Fibroblast of skin of right biceps (primary cell): ENCODE data around the gene CXCL6.

Experiments
- DNase-seq: peaks from one replicate; pipeline ENCODE4 v3.0.0-alpha.2; 2013

Gene CXCL6

DNA sequence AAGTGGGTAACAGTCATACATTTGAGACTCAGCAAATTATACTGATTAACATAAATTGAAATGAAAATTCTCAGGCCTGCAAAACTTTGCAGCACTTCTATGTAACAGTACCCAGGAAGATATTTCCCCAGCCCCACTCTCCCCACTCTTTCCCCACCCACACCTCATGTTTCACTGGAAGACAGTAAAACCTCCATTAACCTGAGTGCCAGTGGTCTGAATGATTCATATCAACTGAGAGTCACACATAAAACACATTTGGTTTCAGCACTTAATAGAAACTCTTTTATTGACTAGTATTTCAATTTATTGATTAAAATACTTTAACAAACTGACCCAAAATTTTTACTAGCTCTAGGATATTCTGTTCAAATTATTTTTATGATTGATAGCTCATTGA, 6.9 kb downstream of the CXCL6 start:
- no peak for DNase-seq

DNA sequence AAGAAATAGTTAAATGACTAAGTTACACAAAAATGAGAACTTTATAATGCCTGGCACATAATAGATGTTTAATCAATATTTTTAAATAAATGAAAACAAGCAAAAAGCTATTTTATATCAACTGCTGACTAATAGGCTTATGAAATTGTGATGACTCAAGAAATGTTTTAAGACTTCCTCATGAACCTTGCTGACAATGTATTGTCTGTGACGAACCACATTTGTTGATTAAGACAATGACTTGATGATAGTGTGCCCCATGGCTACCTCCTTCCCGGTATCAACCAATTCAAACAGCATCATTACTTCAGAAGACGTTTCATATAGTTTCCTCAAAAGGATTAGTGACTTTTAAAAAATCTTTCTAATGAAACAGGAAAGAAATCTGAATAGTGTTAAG, 7.9 kb downstream of the CXCL6 start:
- peak; percentile 81 for DNase-seq

DNA sequence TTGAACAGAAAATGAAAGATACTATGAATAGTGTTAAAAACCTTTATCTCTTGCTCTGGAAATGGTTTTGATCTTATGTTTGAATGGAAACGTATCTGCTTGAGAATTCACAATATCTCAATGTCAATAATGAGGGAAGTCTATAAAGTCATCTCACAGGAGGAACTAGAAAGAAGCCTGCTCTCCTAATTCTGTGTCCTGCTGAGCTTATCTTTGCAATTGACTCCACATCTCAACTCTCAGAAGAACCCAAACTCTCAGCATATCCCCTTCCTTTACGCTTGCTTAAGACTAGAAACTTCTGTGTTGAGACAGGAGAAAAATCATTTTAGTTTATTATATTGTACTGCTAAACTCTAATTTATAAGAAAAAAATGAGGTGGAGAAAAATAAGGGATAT, 8.3 kb downstream of the CXCL6 start:
- no peak for DNase-seq

DNA sequence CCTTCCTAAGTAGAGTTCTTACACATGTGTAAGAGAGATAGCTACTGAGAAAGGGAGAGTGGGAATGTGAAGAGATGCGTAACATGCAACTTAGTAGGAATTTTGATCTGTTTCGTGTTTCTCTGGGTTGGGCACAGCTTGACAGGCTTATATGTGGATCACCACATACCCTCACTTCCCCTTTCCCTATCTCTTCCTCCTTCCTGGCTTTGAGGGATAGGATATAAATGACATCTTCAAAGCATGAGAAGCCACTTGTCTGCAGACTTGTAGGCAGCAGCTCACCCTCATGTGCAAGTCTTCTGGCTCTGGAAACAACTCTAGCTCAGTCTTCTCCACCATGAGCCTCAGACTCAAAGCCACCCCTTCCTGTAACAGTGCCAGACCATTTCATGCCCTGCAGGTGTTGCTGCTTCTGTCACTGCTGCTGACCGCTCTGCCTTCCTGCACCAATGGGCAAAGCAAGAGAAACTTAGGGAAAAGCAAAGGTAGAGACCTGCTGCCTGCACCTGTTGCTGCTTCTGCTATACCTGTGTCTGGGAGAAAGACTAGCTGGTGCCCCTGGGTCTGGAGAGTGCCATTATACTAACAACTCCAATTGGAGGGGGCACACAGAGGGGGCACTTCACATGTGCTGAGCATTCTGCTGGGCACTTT, 11.2 kb downstream of the CXCL6 start:
- DNase-seq: no peak

DNA sequence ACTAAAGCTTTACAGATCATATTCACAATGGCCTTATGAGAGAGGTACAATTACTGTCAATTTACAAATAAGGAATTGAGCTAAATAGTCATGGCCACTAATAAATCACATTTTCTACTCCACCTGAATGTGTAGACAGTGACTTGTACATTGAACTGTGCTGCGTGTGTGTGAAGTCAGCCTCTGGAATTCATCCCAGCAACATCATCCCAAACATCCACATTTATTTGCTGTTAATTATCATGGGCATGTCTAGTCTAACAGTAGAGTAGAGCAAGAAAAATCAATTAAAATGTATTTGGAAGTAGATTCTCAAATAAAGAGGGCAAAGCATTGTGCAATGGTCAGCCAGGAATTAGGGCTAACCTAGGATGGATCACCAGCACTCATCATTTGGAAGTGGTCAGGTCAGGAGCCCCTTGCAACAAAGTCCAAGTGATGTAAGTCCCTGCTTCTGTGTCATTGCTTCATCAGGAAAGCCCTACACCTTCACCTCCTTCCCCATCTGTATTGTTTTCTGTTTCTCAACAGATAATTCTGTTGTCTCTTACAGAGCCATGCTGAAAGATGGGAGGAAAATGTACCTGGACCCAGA, 11.8 kb downstream of the CXCL6 start:
- no peak for DNase-seq

DNA sequence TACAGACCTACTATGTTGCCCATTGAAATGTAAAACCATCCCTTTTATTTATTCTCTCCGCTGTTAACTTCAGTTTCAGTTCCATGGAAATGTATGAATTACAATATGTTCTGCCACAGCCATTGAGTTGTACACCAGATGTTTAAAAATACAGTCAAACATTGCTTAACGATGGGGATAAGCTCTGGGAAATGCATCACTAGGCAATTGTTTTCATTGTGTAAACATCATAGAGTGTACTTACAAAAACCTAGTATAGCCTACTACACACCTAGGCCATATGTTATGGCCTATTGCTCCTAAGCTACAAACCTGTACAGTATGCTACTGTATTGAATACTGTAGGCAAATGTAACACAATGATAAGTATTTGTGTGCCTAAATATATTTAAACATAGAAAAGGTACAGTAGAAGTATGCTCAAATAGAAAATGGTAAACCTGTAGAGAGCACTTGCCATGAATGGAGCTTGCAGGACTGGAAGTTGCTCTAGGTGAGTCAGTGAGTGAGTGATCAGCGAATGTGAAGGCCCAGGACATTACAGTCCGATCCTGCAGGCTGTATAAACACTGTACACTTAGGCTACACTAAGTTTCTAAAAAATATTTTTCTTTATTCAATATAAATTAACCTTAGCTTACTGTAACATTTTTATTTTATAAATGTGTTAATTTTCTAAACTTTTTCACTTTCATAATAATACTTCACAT, 13.9 kb downstream of the CXCL6 start:
- DNase-seq: no peak

DNA sequence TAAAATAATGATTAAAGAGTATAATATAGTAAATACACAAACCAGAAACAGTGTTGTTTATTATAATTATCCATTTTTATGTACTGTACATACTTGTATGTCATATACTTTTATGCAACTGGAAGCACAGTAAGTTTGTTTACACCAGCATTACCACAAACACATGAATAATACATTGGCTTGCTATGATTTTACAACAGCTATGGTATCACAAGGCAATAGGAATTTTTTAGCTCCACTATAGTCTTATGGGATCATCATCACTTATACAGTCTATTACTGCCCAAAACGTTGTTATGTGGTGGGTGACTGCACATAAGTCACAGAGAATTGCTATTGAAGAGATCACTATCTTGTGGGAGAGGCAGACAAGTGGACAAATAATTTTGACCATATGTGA, 14.8 kb downstream of the CXCL6 start:
- DNase-seq: no peak

DNA sequence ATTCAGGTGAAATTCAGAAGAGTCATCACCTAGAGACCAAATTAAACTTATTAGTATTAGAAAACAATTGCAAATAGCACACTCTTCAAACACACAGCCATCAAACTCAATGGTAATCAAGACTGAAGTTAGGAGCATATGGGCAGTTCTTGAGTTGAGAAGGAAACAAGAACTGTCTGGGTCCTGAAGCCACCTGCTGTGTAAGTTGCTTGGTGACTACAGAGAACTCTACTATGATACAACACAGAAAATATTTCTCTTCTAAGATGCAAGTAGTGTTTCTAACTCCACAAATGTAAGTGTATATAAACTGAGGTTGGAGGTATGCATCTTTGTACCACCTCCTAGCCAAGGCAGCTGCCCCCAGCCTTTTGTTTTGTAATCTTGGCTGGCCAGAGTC, 16.3 kb downstream of the CXCL6 start:
- no peak for DNase-seq

DNA sequence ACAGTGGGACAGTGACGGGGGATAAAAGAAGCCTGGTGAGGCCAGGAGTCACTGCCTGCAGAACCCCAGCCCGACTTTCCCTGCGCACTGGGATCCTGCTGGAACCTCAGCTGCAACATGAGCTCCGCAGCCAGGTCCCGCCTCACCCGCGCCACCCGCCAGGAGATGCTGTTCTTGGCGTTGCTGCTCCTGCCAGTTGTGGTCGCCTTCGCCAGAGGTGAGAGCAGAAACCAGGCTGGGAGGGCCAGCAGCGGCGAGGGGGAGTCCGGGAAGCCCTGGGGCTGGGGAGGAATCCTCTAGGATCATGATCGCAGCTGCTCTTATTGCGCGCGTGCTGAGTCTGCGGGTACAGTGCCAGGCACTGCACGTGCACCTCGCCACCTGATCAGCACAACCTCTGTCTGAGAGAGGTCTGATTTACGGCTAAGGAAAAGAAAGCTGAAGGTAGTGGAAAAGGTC, 16.8 kb downstream of the CXCL6 start, which contains the start of gene PF4V1:
Gene PF4V1, plus strand, starts transcription at position 51 of the 459 bp plus-strand sequence. Its CDS starts 67 bp downstream, at position 118.
- no peak for DNase-seq

DNA sequence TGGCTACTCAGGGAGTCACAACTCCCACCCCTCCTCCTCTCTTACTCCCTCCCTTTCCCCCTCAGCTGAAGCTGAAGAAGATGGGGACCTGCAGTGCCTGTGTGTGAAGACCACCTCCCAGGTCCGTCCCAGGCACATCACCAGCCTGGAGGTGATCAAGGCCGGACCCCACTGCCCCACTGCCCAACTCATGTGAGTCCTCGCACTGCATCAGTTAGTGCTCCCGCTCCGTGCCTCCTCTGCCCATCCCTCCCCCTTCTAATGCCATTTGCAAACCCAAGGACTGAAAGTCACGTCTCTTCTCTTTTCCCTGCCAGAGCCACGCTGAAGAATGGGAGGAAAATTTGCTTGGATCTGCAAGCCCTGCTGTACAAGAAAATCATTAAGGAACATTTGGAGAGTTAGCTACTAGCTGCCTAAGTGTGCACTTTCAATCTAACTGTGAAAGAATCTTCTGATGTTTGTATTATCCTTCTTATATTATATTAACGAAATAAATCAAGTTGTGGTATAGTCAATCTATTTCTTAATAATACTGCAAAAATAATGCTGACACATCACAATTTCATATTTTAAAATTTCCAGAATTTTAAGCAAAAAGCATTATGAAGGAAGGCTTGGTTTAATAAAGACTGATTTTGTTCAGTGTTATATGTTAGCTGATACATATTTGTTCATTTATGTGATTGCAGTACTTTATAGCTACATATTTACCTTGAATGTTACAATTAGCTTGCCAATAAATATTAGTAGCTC, 17.4 kb downstream of the CXCL6 start:
- no peak for DNase-seq

DNA sequence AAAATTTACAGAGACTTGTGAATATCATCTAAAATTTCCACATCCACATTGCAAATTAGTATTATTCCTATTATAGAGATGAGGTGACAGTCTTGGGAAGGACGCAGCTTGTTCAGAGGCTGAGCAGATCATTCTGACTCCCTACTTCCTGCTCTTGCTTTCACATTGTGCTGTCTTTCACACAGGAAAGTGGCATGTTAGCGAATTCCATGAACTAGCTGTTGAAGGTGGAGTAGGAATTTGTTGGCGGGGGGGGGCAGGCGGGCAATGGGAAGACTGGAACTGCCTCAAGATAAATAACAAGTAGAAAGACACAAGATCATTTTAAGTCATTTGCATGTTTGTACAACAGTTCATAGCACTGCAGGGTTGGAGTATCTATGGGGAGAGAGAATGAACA, 18.9 kb downstream of the CXCL6 start:
- DNase-seq: peak; percentile 49

DNA sequence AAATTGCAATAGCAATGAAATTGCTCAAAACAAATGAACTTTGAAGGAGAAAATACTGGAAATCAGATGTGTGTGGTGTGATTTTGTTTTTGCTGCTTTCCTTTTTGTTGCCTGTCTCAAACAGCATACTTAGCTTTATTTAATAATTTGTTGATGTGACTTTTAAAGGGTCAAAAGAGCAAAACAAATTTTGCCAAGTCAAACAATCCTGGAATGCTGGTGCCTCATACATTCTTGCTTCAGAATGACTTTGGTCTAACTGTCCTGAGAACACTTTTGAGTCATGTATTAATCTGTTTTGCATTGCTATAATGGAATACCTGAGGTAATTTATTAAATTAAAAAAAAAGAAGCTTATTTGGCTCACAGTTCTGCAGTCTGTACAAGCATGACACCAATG, 20.0 kb downstream of the CXCL6 start:
- peak; percentile 75 for DNase-seq

DNA sequence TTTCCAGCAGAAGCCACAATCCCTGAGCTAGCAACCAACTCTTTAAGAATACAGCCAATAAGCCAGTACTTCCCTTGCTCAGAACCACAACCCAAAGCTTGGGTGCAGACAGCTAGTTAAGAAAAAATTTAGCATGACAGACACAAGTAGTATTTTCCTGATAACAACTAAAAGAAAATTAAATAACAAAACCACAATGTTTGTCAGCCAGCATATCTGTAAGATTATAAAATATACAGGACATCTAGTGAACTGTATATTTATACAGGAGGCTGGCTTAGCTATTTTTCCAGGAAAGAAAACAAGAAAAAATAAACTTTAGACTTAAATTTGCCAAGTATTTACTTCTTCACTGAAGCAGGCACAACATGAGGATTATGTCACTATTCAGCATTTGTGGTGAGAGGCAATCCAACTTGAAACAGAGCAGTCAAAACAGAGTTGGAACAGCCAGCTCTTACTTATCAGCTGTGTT, 23.2 kb downstream of the CXCL6 start:
- DNase-seq: peak; percentile 77

DNA sequence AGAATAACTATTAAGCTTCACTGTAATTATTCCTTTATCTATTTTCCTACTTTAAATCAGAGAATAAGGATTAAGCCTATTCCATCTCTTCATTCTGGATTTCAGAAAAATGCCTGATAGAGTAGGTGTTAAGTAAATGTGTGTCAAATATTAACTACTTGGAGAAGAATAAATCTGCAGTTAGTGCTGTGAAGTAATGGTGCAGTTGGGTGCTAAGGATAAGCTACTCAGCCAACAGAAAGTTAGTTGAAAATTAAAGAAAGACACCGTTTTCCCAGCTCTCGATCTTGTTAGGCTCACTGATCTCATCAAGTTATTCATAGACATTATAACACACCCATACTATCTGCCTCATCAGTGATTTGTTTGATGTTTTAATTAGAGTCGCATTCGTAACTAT, 23.7 kb downstream of the CXCL6 start:
- DNase-seq: no peak

DNA sequence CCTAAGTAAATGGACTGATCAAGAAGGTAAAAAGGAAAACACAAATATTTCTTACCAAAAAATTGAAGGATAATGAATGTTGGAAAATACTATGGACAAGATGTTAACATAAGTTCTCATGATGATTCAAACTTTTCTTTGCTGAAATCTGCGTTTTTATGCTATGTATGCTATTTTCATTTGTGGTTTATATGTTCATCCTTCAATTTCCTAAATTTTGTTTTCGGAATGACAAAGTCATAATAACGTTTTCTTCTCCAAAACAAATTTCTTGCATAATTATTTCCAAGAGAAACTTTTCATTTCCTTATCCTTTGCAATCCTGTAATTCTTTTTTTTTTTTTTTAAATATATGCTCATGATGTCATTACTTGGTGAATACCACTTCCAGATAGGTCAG, 24.4 kb downstream of the CXCL6 start:
- DNase-seq: no peak

DNA sequence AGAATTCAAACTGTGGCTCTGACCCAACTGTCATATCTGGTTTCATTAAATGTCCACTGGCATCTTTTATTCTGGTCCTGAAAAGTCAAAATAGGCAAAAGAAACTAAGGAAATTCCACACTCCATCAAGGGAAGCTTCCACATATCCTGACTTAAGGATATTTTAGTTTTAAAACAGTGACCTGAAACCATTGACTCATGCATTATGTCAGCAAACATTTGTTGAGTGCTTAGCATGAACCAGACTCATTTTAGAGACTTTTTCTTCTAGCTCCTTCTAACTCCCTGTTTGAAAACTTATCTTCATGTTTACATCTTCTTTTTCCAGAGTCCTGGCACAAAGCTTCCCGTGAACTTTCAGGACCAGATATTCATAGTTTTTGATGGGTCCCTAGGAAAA, 25.8 kb downstream of the CXCL6 start:
- DNase-seq: no peak

DNA sequence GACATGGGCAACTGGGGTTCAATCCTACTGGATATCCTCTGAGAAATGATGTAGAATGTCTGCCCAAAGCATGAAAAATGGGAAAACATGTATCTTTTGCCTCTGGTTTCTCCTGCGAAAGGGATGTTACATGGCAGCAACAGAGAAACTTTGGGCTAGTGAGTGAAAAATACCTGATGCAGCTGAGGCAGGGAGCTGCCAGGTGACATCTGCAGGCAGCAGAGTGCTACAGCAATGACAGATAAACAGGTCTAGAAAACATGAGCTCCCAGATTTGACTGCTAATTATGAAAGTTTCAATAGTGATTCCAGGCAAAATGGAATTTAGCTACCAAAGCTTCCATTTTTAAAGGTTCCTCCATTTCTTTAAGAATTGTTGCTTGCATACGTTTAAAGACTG, 27.9 kb downstream of the CXCL6 start:
- no peak for DNase-seq

DNA sequence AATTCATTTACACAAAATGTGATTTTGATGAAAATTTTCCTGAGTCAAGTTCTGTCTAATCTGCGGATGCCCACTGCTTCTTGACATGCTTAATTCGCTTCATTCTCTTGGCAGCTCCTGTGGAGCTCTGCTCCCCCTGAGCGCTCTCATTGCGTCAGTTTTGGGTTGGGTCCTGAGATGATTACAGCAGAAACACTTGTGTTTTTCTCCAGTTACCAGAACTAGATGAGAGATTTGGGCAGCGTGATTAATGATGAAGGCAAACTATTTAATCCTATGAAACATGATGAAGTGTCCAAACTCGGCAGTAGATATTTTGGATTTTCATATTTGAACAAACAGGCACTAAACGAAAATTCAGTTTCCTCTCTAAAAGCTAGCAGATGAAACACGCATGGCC, 28.5 kb downstream of the CXCL6 start:
- no peak for DNase-seq

DNA sequence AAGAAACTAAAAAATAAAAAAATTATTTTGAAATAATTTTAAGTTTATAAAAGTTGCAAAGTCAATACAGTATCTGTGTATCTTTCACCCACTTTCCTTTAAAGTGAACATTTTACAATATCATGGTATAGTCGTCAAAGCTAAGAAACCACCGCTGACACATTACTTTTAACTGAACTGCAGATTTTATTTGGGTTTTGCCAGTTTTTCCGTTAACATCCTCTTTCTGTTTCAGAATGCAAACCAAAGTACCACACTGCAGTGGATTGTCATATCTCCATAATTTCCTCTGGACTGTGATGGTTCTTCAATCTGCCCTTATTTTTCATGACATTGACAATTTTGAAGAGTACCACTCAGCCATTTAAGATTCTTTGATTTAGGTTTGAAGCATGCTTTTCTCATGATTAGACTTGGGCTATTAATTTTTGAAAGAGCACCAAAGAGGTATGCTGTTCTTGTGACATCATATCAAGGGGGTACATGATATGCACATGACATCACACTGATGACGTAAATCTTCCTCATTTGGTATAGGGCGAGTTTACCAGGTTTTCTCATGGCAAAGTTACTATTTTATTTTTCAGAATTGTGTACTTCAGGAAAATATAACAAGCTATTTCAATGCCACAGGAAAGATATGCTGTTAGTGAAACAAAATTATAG, 29.1 kb downstream of the CXCL6 start:
- no peak for DNase-seq

DNA sequence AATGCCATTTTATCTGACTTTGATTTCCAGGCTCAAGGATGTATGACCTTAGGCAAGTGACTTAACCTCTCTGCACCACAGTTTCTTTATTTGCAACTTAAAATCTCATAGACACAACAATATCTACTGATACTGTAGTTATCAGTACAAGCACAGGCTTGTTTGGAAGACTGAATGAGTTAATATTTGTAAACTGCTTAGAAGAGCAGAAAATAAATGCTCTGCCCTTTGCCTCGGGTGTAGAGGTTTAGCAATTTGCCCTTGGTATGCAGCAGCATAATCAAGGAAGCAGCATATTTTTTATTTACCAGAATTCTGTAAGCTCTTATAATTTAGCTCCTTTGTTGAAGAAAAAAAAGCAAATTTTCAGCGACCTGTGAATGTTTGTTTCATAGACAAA, 29.8 kb downstream of the CXCL6 start:
- DNase-seq: no peak

DNA sequence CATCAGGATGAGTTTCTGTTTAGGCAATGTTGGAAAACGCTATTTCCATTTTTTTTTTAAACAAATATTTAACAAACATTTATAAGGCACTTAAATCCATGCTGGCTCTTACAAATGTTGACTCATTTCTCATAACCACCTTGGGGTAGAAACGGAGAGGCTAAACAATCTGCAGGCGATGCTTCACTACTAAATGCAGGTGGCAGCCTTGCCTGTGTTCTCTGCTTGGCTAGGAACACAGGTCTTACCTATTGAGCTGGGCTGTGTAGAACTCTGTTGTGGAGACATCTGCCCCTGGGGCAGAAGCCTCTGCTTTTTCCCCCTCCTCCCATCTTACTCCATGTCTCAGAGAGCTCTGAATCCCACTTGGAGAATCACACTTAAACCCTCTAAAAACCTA, 31.3 kb downstream of the CXCL6 start:
- no peak for DNase-seq

DNA sequence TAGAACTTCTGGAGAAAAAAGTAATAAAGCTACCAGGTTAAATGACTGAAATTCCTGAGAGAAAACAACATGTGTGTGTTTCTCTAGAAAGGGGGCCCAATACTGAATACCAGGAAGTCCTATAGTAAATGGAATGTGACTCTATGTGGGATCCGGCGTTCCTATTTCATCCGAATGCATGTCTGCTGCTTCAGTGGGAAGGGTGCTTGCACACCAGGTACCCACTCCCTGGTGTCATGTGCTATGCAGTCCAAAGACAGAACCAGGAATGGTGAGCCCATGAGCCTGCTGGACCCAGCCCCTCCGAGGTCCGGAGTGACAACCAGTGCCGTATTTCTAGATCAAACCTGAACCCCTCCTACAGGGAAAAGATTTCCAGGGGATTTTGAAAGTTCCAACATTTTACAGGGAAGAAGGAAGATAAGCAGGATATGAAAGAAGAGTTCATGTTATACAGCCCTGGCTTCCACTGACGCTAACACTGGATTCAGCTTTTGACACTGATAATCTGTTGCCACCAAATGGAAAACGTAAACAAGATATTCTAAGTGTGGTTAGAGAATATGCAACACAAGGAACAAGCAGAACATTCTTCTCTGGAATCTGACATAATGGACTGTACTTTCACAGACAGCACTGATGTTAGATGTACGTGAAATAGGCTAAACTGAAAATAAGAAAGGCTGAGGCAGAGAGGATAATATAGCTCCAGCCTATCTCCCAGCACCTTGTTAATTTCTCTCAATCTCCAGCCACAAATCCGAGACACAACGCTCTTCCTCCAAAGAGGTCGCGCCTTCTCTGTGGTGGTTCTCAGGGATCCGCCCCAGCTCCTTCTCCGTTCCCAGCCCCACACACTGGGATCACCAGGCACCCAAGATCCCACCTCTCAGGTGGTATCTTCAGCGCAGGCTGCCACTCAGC, 32.0 kb downstream of the CXCL6 start:
- DNase-seq: peak; percentile 16
